Measurements from ENCODE around the gene NOTUM.

The NOTUM gene

GRCh38 chr17:81908793-81909192 is 52.2 kb downstream of the NOTUM start:
- no peak for ATAC-seq

DNA sequence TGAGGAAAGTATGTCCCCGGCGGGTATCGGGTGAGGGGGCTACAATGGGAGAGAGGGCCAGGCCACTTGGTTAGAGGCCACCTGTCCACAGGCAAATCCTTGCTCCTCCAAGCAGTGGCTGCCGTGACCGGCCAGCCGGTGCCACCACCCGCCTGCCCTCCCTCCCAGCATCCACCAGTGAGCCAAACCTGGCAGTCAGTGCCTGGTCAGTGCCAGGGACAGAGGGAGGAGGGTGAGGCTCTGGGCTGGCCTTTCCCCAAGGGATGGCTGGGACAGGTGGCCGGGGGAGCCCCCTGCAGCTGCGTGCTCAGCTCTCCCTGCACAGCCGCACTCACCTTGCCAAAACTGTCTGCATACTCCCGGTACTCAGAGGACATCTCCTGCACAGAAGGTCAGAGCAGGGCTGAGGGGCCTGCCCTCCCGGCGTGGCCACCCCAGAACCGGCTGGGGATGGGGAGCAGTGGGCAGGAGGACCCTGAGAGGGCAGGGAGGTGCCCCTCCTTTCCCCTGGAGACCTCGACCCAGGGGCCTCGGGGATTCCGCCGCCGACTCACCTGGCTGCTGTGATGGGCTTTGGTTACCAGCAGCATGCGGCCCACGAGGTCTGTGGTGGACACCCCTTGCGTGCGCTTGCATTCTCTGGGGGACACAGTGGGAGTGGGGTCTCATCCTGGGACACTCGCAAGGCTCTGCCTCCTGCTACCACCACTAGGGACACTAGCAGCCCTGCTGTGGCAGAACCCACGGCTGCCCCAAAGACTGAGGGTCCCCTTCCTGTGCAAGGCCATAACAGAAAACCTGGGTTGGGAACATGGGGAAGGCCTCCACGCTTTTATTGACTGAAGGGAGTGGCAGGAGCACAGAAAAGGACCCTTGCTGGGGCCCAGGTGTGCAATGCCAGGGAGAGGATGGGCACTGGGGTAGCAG is 53.5 kb downstream of the NOTUM start:
- no peak for ATAC-seq

DNA sequence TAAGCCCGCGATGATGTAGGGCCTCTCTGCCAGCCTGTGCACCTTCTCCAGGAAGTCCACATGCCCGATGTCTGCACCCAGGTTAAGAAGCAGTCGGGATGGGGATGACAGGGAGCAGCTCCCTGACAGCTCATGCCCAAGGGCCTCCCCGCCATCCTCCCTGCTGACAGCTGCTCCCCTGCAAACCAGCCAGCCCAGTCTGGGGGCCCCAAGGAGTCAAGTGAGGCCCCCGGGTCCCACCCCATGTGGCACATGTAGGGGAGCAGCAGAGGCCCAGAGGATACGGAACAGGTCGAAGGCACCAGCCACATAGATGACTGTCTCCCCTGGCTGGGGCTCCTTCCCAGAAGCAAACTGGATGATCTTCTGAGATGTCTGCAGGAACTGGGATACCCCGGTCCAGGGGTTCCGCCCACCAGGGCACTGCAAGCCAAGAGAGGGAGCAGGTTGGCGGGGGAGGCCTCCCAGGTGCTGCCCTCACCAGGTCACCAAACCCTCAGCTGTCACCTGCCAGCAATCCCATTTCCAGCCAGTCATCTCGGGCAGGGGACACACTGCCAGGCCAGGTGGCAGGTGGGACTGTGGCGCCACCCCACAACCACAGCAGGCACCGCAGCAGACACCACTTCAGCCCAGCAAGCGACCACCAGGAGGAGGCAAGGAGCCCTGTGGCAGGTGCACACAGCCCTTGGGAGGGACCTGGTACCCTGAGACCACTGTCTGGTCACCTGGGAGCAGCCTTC is 54.3 kb downstream of the NOTUM start:
- no peak for ATAC-seq

DNA sequence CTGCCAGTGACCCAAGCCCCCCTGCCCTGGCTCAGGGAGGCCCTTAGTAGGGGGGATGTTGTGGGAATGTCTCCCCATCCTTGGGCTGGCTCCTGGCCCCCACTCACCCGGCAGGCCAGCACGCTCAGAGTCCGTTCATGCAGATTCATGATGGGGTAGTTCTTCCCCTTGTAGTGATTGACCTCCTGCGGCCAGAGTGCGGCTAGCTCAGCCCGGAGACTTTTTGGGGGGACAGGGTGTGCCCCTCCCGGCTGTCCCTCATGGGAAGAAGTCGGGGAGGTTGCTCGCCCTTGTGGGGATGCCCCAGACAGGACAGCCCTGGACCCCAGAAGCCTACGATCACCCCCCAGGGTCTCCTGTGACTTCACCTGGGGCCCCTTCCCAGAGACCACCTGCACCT is 55.0 kb downstream of the NOTUM start:
- ATAC-seq, result no peak

DNA sequence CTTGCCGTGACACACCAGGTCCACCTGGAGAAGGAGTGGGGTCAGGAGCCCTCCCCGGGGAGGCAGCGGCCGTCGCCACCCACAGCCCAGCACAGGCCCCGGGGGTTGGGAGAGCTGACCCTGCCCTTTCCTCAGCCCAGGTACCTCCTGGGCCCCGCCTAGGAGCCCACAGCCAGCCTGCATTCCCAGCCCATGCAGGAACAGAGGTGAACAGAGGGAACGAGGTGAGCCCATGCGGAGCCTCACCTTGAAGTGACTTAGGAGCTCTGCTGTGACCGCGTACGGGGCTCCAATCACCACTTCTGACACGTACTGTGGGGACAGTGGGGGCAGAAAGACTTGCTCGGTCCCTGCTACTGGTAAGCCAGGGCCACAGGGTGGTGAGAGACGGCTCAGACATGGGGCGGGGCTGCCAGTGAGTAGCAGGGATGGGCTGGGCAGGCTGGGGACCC is 55.5 kb downstream of the NOTUM start:
- ATAC-seq, result no peak

- no peak for ATAC-seq
Observed at GRCh38 chr17:81904600-81905423, 56.2 kb downstream of the NOTUM start.

- no peak for ATAC-seq
Observed at GRCh38 chr17:81903896-81904599, 56.9 kb downstream of the NOTUM start.

DNA sequence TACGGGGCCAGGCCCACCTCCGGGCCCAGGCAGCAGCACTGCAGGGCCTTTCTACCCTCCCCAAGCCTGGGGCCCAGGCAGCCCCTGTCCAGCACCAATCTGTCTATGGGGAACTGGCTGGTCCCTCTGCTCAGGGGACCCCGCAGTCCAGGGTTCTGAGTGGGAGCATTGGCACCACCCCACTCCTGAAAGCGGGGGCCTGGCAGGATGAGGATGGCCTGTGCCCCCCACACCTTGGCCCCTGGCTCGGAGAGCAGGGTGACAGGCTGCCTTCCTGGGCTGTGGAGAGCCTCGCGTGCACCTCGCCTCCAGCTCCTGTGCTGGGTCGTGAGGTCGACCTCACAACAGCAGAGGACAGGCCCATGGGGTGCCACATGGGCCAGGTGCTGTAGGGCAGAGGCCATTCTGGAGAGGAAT is 57.6 kb downstream of the NOTUM start:
- no peak for ATAC-seq

GRCh38 chr17:81902653-81903414 is 58.2 kb downstream of the NOTUM start:
- ATAC-seq, result peak; percentile 8 to 12
